HUES6 (cell line): ENCODE measurements around the gene HSPB8.

Experiments used
- H3K27ac ChIP-seq: 2 replicates; pipeline ENCODE4 v1.7.0; 2013; ENCODE audit warnings: low read depth, mild to moderate bottlenecking, low read length, inconsistent platforms
- H3K27me3 ChIP-seq: 2 replicates; pipeline ENCODE4 v1.6.1; 2013; ENCODE audit warnings: low read length; ENCODE audit not compliant: control insufficient read depth, insufficient read depth
- H3K36me3 ChIP-seq: 2 replicates; pipeline ENCODE4 v1.6.1; 2013; ENCODE audit warnings: low read length; ENCODE audit not compliant: control insufficient read depth, insufficient read depth
- H3K4me1 ChIP-seq: 2 replicates; pipeline ENCODE4 v1.6.1; 2013; ENCODE audit warnings: low read length; ENCODE audit not compliant: control insufficient read depth, insufficient read depth
- H3K4me3 ChIP-seq: 2 replicates; pipeline ENCODE4 v1.5.1; 2013; ENCODE audit warnings: low read depth, low read length
- H3K9ac ChIP-seq: one replicate; pipeline ENCODE4 v1.6.1; 2013; ENCODE audit warnings: mild to moderate bottlenecking, low read length
- H3K9me3 ChIP-seq: 2 replicates; pipeline ENCODE4 v1.6.1; 2013; ENCODE audit warnings: low read depth, low read length; ENCODE audit not compliant: control insufficient read depth, insufficient read depth

Gene HSPB8

GRCh38 chr12:119181944-119182343, 3.2 kb downstream of the HSPB8 start:
- Histone ChIP-seq H3K9me3 (no peaks in the 10 kb centered on the region), H3K9ac (no peak overlapping the region), H3K4me1 (peaks cover 45% of the 10 kb centered on the region), H3K4me3 (no peak overlapping the region; the same call in 1 of the 2 replicates), H3K36me3 (no peaks in the 10 kb centered on the region), H3K27ac (peak overlapping the region; percentile 47; the same call in 1 of the 2 replicates), H3K27me3 (no peaks in the 10 kb centered on the region)

- no peaks in the 10 kb centered on the region; the same call in 1 of the 2 replicates for H3K36me3 ChIP-seq
- H3K4me1 ChIP-seq = peaks cover 43% of the 10 kb centered on the region
- no peaks in the 10 kb centered on the region for H3K9me3 ChIP-seq
- no peak overlapping the region for H3K9ac ChIP-seq
- no peaks in the 10 kb centered on the region for H3K27me3 ChIP-seq
- no peak overlapping the region for H3K27ac ChIP-seq
- no peak overlapping the region for H3K4me3 ChIP-seq
These were observed 4.2 kb downstream of the HSPB8 start for GRCh38 chr12:119182701-119183493.

GRCh38 chr12:119183942-119184695, 5.4 kb downstream of the HSPB8 start:
- peaks cover 32% of the 10 kb centered on the region for H3K4me1 ChIP-seq
- H3K27me3 ChIP-seq = no peaks in the 10 kb centered on the region
- no peak overlapping the region for H3K4me3 ChIP-seq
- no peaks in the 10 kb centered on the region for H3K9me3 ChIP-seq
- H3K9ac ChIP-seq = no peak overlapping the region
- no peak overlapping the region for H3K27ac ChIP-seq
- H3K36me3 ChIP-seq = no peaks in the 10 kb centered on the region; the same call in 1 of the 2 replicates

- Histone ChIP-seq H3K9ac (no peak overlapping the region), H3K27ac (no peak overlapping the region), H3K27me3 (no peaks in the 10 kb centered on the region), H3K9me3 (no peaks in the 10 kb centered on the region), H3K4me1 (no peaks in the 10 kb centered on the region), H3K4me3 (no peak overlapping the region), H3K36me3 (no peaks in the 10 kb centered on the region)
These were observed 16.5 kb downstream of the HSPB8 start for GRCh38 chr12:119195256-119195655.

GRCh38 chr12:119198440-119198839, 19.7 kb downstream of the HSPB8 start:
- H3K4me1 ChIP-seq = peaks cover 18% of the 10 kb centered on the region
- no peak overlapping the region for H3K9ac ChIP-seq
- no peaks in the 10 kb centered on the region for H3K27me3 ChIP-seq
- no peaks in the 10 kb centered on the region for H3K9me3 ChIP-seq
- no peaks in the 10 kb centered on the region for H3K36me3 ChIP-seq
- no peak overlapping the region for H3K27ac ChIP-seq
- H3K4me3 ChIP-seq = no peak overlapping the region

GRCh38 chr12:119200601-119201000, 21.9 kb downstream of the HSPB8 start:
- Histone ChIP-seq H3K36me3 (no peaks in the 10 kb centered on the region), H3K27ac (no peak overlapping the region), H3K27me3 (no peaks in the 10 kb centered on the region)

GRCh38 chr12:119201789-119202543, 23.2 kb downstream of the HSPB8 start:
- no peak overlapping the region for H3K4me3 ChIP-seq
- H3K36me3 ChIP-seq = no peaks in the 10 kb centered on the region
- no peaks in the 10 kb centered on the region for H3K9me3 ChIP-seq
- peaks cover 28% of the 10 kb centered on the region for H3K4me1 ChIP-seq
- no peaks in the 10 kb centered on the region for H3K27me3 ChIP-seq
- H3K27ac ChIP-seq = no peak overlapping the region
- no peak overlapping the region for H3K9ac ChIP-seq

More at GRCh38 chr12:119200601-119201000, 21.9 kb downstream of the HSPB8 start:
- no peak overlapping the region for H3K9ac ChIP-seq
- H3K4me3 ChIP-seq = no peak overlapping the region
- peaks cover 28% of the 10 kb centered on the region for H3K4me1 ChIP-seq
- H3K9me3 ChIP-seq = no peaks in the 10 kb centered on the region

- H3K9ac ChIP-seq = no peak overlapping the region
- no peaks in the 10 kb centered on the region for H3K27me3 ChIP-seq
- no peaks in the 10 kb centered on the region for H3K36me3 ChIP-seq
- no peak overlapping the region for H3K4me3 ChIP-seq
- H3K9me3 ChIP-seq = no peaks in the 10 kb centered on the region
- H3K4me1 ChIP-seq = peaks cover 28% of the 10 kb centered on the region
- H3K27ac ChIP-seq = no peak overlapping the region
These were observed 23.8 kb downstream of the HSPB8 start for GRCh38 chr12:119202544-119202943.

GRCh38 chr12:119204131-119204530, 25.4 kb downstream of the HSPB8 start:
- H3K27me3 ChIP-seq = no peaks in the 10 kb centered on the region
- H3K36me3 ChIP-seq = no peaks in the 10 kb centered on the region
- peaks cover 28% of the 10 kb centered on the region for H3K4me1 ChIP-seq
- no peak overlapping the region for H3K4me3 ChIP-seq
- H3K9ac ChIP-seq = no peak overlapping the region
- H3K27ac ChIP-seq = no peak overlapping the region
- H3K9me3 ChIP-seq = no peaks in the 10 kb centered on the region

- no peak overlapping the region for H3K27ac ChIP-seq
- no peaks in the 10 kb centered on the region for H3K9me3 ChIP-seq
- no peak overlapping the region for H3K9ac ChIP-seq
- no peaks in the 10 kb centered on the region for H3K27me3 ChIP-seq
- H3K4me3 ChIP-seq = no peak overlapping the region
- peaks cover 28% of the 10 kb centered on the region for H3K4me1 ChIP-seq
- no peaks in the 10 kb centered on the region for H3K36me3 ChIP-seq
These were observed 26.0 kb downstream of the HSPB8 start for GRCh38 chr12:119204671-119205285.
